GM19438 (cell line): ENCODE data around the gene FAM72B.
A peak's percentile ranks its signal among the peaks of the same experiment; 100 is the strongest.
"Not testable (repeated sequence)": the region's sequence is repeated elsewhere in the genome, so short reads cannot be mapped to it uniquely, and the experiment has no call there.

Experiments used
- ATAC-seq: cut with Tn5 transposase; IDR thresholded peaks from one replicate; pipeline ENCODE4 v1.9.1; 2021; ENCODE audit warnings: low read depth; ENCODE audit not compliant: unreplicated experiment

FAM72B gene

GRCh38 chr1:121184290-121185127 lies at the start of gene FAM72B, which contains the start of gene SRGAP2C:
TSS of gene FAM72B (minus strand) at chr1:121184340. CDS start at chr1:121183489, 851 bp downstream.
TSS of gene SRGAP2C (plus strand) at chr1:121184975. CDS start at chr1:121187447, 2,472 bp downstream.
- ATAC-seq: peak; percentile 77

DNA sequence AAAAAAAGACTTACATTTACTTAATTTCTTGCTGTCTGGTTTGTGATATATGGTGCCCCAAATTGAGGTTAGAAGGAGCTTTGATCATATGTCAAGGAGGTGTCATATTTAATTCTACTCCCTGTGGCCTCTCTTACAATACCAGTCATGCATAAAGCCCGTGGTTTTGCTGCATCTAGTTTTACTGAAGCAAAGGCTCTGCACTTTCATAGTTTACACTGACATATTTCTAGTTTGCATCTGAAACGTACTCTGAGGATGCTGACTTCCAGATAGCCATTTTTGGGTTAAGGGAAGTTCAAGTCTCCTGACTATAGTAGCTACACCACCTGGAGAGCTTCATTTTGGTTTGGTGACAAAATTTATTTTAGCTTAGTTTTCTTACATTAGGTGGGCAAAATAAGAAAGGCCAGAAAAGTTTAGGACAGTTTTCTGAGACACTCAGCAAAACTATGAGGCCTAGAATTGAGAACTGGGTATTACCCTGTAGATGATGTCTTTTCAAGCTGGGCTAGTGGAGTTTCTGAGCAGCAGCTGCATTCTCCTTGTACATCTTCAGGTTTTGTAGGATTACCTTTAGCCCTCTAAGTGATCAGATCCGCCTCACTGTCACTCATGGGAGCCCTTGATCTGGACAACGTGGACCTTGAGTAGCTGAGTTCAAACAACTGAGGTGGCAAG lies 48.4 kb upstream of the FAM72B start:
- peak; percentile 76 for ATAC-seq

DNA sequence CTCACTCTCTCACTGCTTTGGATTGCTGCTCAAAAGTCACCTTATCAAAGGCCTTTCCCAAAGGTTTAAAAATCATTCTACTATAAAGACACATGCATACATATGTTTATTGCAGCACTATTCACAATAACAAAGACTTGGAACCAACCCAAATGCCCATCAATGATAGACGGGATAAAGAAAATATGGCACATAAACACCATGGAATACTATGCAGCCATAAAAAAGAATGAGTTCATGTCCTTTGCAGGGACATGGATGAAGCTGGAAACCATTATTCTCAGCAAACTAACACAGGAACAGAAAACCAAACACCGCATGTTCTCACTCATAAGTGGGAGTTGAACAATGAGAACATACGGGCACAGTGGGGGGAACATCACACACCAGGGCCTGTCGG lies 46.5 kb upstream of the FAM72B start:
- ATAC-seq: not testable (repeated sequence)

- ATAC-seq: not testable (repeated sequence)
Observed at GRCh38 chr1:121227544-121228330, 43.6 kb upstream of the FAM72B start.

GRCh38 chr1:121226925-121227324 lies 42.8 kb upstream of the FAM72B start:
- ATAC-seq: not testable (repeated sequence)

- not testable (repeated sequence) for ATAC-seq
Observed at GRCh38 chr1:121226295-121226904, 42.3 kb upstream of the FAM72B start.

GRCh38 chr1:121224714-121225113 lies 40.6 kb upstream of the FAM72B start:
- ATAC-seq: peak; percentile 97

DNA sequence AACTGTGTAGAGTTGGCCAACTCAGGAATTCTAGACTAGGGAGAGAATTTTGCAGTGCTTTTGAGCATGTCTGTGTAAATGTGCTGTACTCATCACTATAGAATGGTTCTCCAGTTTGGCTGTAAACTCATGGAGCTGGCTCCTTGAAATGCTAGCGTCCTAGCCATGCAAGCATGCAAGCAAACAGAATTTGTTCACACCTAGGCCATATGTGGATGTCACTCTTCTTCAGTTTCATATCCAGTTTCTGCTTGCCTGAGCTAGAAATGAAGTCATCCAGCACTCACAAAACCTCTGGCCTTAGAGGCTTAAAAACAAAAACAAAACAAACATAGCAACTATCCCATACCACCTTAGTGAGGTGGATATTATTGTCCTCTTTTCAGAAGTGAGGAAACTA lies 37.6 kb upstream of the FAM72B start:
- not testable (repeated sequence) for ATAC-seq

GRCh38 chr1:121216676-121217075 lies 32.5 kb upstream of the FAM72B start:
- ATAC-seq: not testable (repeated sequence)

GRCh38 chr1:121215699-121216417 lies 31.7 kb upstream of the FAM72B start:
- ATAC-seq: not testable (repeated sequence)

DNA sequence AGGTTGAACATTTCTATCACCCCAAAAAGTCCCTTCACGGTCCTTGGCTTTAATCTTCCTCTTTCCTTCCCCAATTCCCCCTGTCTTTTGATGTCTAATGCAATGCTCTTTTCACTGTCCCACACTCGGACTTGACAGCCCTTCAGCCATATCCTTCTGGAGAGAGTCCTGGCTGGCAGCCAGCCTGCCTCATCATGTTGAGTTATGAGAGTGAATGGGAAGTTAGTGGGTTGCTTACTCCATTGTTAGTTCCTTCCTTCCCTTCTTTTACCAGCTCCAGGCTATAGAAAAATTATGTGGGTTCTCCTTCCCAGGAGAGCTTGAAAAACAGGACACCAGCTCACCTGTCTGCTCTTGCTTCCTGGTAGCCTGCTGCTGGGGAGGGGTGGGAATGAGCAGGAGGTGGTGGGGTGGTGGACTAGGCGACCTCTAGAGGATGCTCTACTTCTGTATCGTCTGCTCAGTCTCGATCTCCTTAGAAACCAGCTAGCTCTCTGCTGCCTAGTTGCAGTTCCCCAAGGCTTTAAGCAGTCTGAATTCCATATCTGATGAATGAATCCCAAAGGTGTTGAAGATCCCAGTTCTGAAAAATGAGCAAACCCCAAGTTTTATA lies 30.5 kb upstream of the FAM72B start:
- ATAC-seq: not testable (repeated sequence)

- not testable (repeated sequence) for ATAC-seq
Observed at GRCh38 chr1:121213491-121213890, 29.4 kb upstream of the FAM72B start.

DNA sequence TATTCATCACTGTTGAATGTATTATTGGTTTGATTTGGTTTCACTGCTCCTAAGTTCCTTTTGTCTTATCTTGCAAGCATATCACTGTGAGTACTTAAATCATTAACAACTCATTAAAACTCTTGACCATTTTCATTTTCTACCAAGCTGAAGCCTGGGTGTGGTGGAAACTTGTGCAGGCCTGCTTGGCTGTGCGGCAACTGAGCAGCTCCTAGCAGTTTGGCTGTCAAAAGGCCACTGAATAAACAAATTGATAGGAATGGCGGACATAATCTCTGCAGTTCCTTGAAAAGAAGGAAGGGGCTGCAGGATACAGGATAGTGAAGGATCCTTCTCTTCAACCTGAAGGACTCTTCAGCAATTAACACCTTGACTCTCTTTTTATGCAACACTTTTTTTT lies 26.6 kb upstream of the FAM72B start:
- ATAC-seq: not testable (repeated sequence)

GRCh38 chr1:121208375-121208774 lies 24.2 kb upstream of the FAM72B start:
- ATAC-seq: not testable (repeated sequence)

- not testable (repeated sequence) for ATAC-seq
Observed at GRCh38 chr1:121207328-121207727, 23.2 kb upstream of the FAM72B start.

GRCh38 chr1:121205786-121206711 lies 21.9 kb upstream of the FAM72B start:
- ATAC-seq: not testable (repeated sequence)

DNA sequence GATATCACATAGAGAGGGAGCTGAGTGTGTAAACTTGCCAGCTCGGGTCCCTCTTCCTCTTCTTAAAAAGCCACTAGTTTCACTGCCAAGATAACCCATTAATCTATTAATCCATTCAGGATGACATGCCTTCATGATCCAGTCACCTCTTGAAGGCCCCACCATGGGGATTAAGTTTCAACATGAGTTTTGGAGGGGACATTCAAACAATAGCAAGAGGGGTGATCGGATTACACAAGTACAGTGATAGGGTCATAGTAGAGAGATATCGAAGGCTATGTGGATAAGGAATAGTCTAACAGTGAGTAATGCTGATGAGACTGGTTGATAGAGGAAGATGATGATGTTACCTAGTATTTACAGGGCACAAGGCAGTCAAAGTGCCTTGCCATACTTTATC lies 18.8 kb upstream of the FAM72B start:
- not testable (repeated sequence) for ATAC-seq
